HCT116 (cell line): Measurements from ENCODE around the gene NEUROG1. TPM values are rescaled to one million over a fixed set of nuclear protein-coding genes. Genes with fewer than 3 reads are reported as not detected.

Source experiments
- ATAC-seq: fragments of 200-7000 bp; cut with Tn5 transposase; 2 replicates; pipeline ENCODE4 v1.9.1; 2020; ENCODE audit warnings: mild to moderate bottlenecking, moderate library complexity
- BruUV-seq: library from RNA; stranded (reverse); fragments of 400-500 nt; replicated peaks from 2 replicates; lab custom pipeline; 2021; lab: Mats Ljungman, UMichigan
- CTCF ChIA-PET: fragments of 300-600 bp; sonication (Branson Sonifier 250); formaldehyde crosslinking; loops from one replicate; lab custom pipeline; 2021; ENCODE audit warnings: antibody characterized with exemption; lab: Charles Lee
- POLR2A ChIA-PET: fragments of 300-600, 350-600 bp; sonication (Branson Sonifier 250); formaldehyde crosslinking; loops from one replicate; lab custom pipeline; 2021; ENCODE audit warnings: antibody characterized with exemption; lab: Charles Lee
- RAD21 ChIA-PET, 2 experiments: fragments of 300-600 bp; sonication (Branson Sonifier 250); formaldehyde crosslinking; loops; one replicate each; lab custom pipeline; 2023; ENCODE audit warnings: low total read pairs in 2 of 2; ENCODE audit not compliant: uncharacterized antibody in 2 of 2, unreplicated experiment in 2 of 2, low non-redundant PET in 1 of 2; lab: Charles Lee
- DNase-seq: peaks from one replicate; pipeline ENCODE4 v3.0.0-alpha.2; 2010; ENCODE audit warnings: low read depth, low spot score
- H2AFZ ChIP-seq: fragments of 200-600 bp; shearing (Covaris generic), sonication (generic); 2 replicates; pipeline ENCODE4 v1.6.1; 2017; ENCODE audit warnings: low read depth, mixed run types, mixed read lengths, antibody characterized with exemption, low read length; ENCODE audit not compliant: poor library complexity, severe bottlenecking
- H3K27ac ChIP-seq: 2 replicates; pipeline ENCODE4 v1.5.1; 2012; ENCODE audit warnings: low read depth, low read length
- H3K27me3 ChIP-seq: fragments of 200-600 bp; sonication (generic); 2 replicates; pipeline ENCODE4 v1.6.1; 2016; ENCODE audit warnings: mixed run types, low read length, mixed read lengths; ENCODE audit not compliant: insufficient read depth
- H3K36me3 ChIP-seq, 2 experiments: fragments of 200-500 bp in 1 of 2; fragments of 200-600 bp in 1 of 2; sonication (Bioruptor generic) in 1 of 2; sonication (generic) in 1 of 2; 2 replicates each; pipeline versions ENCODE4 v1.5.1 to v1.6.1; 2014 to 2016; ENCODE audit warnings: low read length in 2 of 2, inconsistent platforms in 1 of 2, mixed read lengths in 1 of 2, mixed run types in 1 of 2; ENCODE audit not compliant: insufficient read depth in 2 of 2, control insufficient read depth in 1 of 2
- H3K4me1 ChIP-seq, 2 experiments: fragments of 200-600 bp in 1 of 2; sonication (generic) in 1 of 2; 2 replicates each; pipeline versions ENCODE4 v1.5.1 to v1.6.1; 2012 to 2017; ENCODE audit warnings: low read length in 2 of 2, inconsistent platforms in 1 of 2, mild to moderate bottlenecking in 1 of 2, mixed read lengths in 1 of 2, mixed run types in 1 of 2, moderate library complexity in 1 of 2; ENCODE audit not compliant: insufficient read depth in 2 of 2, control insufficient read depth in 1 of 2
- H3K4me2 ChIP-seq: fragments of 200-600 bp; sonication (generic); 2 replicates; pipeline ENCODE4 v1.6.1; 2017; ENCODE audit warnings: mixed run types, low read length, mixed read lengths
- H3K4me3 ChIP-seq, 2 experiments: fragments of 200-600 bp in 1 of 2; sonication (generic) in 1 of 2; replicated peaks in 1 of 2; 2 replicates each; pipeline ENCODE4 v1.5.1; 2011 to 2016; ENCODE audit warnings: low read length in 2 of 2, control low read depth in 1 of 2, low read depth in 1 of 2, mild to moderate bottlenecking in 1 of 2, mixed read lengths in 1 of 2, mixed run types in 1 of 2
- H3K79me2 ChIP-seq: fragments of 200-600 bp; sonication (generic); 2 replicates; pipeline ENCODE4 v1.6.1; 2017; ENCODE audit warnings: mild to moderate bottlenecking, mixed run types, low read length, moderate library complexity, mixed read lengths; ENCODE audit not compliant: insufficient read depth
- H3K9ac ChIP-seq: fragments of 200-600 bp; sonication (generic); 2 replicates; pipeline ENCODE4 v1.6.1; 2016; ENCODE audit warnings: low read length, mixed read lengths
- H3K9me2 ChIP-seq: fragments of 200-600 bp; sonication (generic), shearing (Covaris generic); 2 replicates; pipeline ENCODE4 v1.6.1; 2017; ENCODE audit warnings: mixed run types, mild to moderate bottlenecking, moderate library complexity; ENCODE audit not compliant: insufficient read depth
- H3K9me3 ChIP-seq, 2 experiments: fragments of 200-500 bp in 1 of 2; fragments of 200-600 bp in 1 of 2; sonication (Bioruptor generic) in 1 of 2; sonication (generic) in 1 of 2; 2 replicates each; pipeline ENCODE4 v1.6.1; 2014 to 2017; ENCODE audit warnings: low read length in 2 of 2, mixed read lengths in 2 of 2, inconsistent platforms in 1 of 2, low read depth in 1 of 2, mild to moderate bottlenecking in 1 of 2, mixed run types in 1 of 2, moderate library complexity in 1 of 2; ENCODE audit not compliant: control insufficient read depth in 1 of 2, insufficient read depth in 1 of 2
- H4K20me1 ChIP-seq: fragments of 200-600 bp; sonication (generic), shearing (Covaris generic); 2 replicates; pipeline ENCODE4 v1.6.1; 2017; ENCODE audit warnings: mixed run types, mild to moderate bottlenecking, moderate library complexity; ENCODE audit not compliant: insufficient read depth
- ATF3 ChIP-seq: IDR thresholded peaks from 2 replicates; pipeline ENCODE4 v1.6.1; 2012
- CBX3 ChIP-seq: IDR thresholded peaks from 2 replicates; pipeline ENCODE4 v1.6.1; 2012; ENCODE audit warnings: low read depth
- EGR1 ChIP-seq: IDR thresholded peaks from 2 replicates; pipeline ENCODE4 v1.6.1; 2012; ENCODE audit warnings: low read depth
- ELF1 ChIP-seq: IDR thresholded peaks from 2 replicates; pipeline ENCODE4 v1.6.1; 2012; ENCODE audit warnings: low read depth, borderline replicate concordance
- EZH2 ChIP-seq: fragments of 200-600 bp; sonication (generic); IDR thresholded peaks from 2 replicates; pipeline ENCODE4 v1.6.1; 2017; ENCODE audit warnings: antibody characterized with exemption, mixed run types
- EZH2phosphoT487 ChIP-seq: fragments of 200-600 bp; IDR thresholded peaks from 2 replicates; pipeline ENCODE4 v1.6.1; 2018; ENCODE audit warnings: antibody characterized with exemption, borderline replicate concordance
- FOSL1 ChIP-seq: IDR thresholded peaks from 2 replicates; pipeline ENCODE4 v1.6.1; 2012; ENCODE audit warnings: low read depth
- JUND ChIP-seq: IDR thresholded peaks from 2 replicates; pipeline ENCODE4 v1.6.1; 2012
- MAX ChIP-seq: IDR thresholded peaks from 2 replicates; pipeline ENCODE4 v1.6.1; 2012
- POLR2A ChIP-seq: IDR thresholded peaks from 2 replicates; pipeline ENCODE4 v1.7.0; 2011; ENCODE audit warnings: borderline replicate concordance; ENCODE audit not compliant: insufficient read depth, insufficient read length; ENCODE audit errors: extremely low read depth
- POLR2AphosphoS5 ChIP-seq: IDR thresholded peaks from 2 replicates; pipeline ENCODE4 v1.6.1; 2011; ENCODE audit warnings: mild to moderate bottlenecking, low read depth, low read length, moderate library complexity
- REST ChIP-seq: IDR thresholded peaks from 2 replicates; pipeline ENCODE4 v1.6.1; 2012; ENCODE audit warnings: low read depth
- SIN3A ChIP-seq: IDR thresholded peaks from 2 replicates; pipeline ENCODE4 v1.6.1; 2012; ENCODE audit warnings: low read depth
- SRF ChIP-seq: IDR thresholded peaks from 2 replicates; pipeline ENCODE4 v1.6.1; 2012; ENCODE audit warnings: low read depth
- TCF7L2 ChIP-seq: IDR thresholded peaks from 2 replicates; pipeline ENCODE4 v1.7.0; 2011; ENCODE audit warnings: borderline replicate concordance, inconsistent platforms; ENCODE audit not compliant: insufficient read depth, insufficient read length; ENCODE audit errors: extremely low read depth
- YY1 ChIP-seq: IDR thresholded peaks from 2 replicates; pipeline ENCODE4 v1.6.1; 2011; ENCODE audit warnings: low read length, low read depth, moderate library complexity, mild to moderate bottlenecking; ENCODE audit not compliant: insufficient replicate concordance; ENCODE audit errors: extremely low read depth
- ZNF274 ChIP-seq: fragments of 200-500 bp; sonication (Bioruptor generic); IDR thresholded peaks from 2 replicates; pipeline ENCODE4 v1.6.1; 2014; ENCODE audit warnings: mild to moderate bottlenecking, low read depth, low read length, inconsistent platforms
- intact Hi-C: fragments of 100-400 bp; cut with micrococcal nuclease; formaldehyde crosslinking; loops from 2 replicates; pipeline ENCODE4 v1.10.0; 2022
- total RNA-seq: library from RNA; stranded (reverse); gene quantifications from one replicate; pipeline ENCODE4 v1.2.1, GENCODE V29; 2021; ENCODE audit not compliant: unreplicated experiment

The NEUROG1 gene
- total RNA-seq, 1 experiment from 2014 or later = not detected

- H3K27me3 ChIP-seq = no peaks in the 10 kb centered on the region
- no peak overlapping the region for H3K27ac ChIP-seq
- H3K4me3 ChIP-seq = no peak overlapping the region
- ChIA-PET CTCF (no interaction called here), RAD21 (no interaction called here)
- H3K9me2 ChIP-seq = no peaks in the 10 kb centered on the region
- TF ChIP-seq EZH2phosphoT487 (no peak), MAX (no peak), SRF (no peak), POLR2AphosphoS5 (no peak), CBX3 (no peak), ELF1 (no peak), ZNF274 (no peak), ATF3 (no peak), EGR1 (no peak), JUND (no peak), SIN3A (no peak)
- TF ChIP-seq, all 23 proteins: peak for 0
- no peak for DNase-seq
- Histone ChIP-seq H3K9me3 (no peaks in the 10 kb centered on the region), H2AFZ (no peak overlapping the region), H3K36me3 (no peaks in the 10 kb centered on the region), H3K4me2 (no peak overlapping the region), H3K9ac (no peak overlapping the region), H3K4me1 (no peaks in the 10 kb centered on the region), H3K79me2 (no peaks in the 10 kb centered on the region), H4K20me1 (no peaks in the 10 kb centered on the region)
- BruUV-seq = no TSS peak
- POLR2A ChIA-PET = no interaction called here
- no peak for ATAC-seq
- intact Hi-C loops = no loop called here
Observed at GRCh38 chr5:135526924-135527323, 8.8 kb downstream of the NEUROG1 start.

GRCh38 chr5:135521964-135522363 lies 13.8 kb downstream of the NEUROG1 start:
- no TSS peak for BruUV-seq
- DNase-seq = no peak
- H2AFZ ChIP-seq = no peak overlapping the region
- H3K4me2 ChIP-seq = no peak overlapping the region
- H3K27me3 ChIP-seq = no peaks in the 10 kb centered on the region
- RAD21 ChIA-PET = no interaction called here
- intact Hi-C loops = no loop called here
- no peak overlapping the region for H3K27ac ChIP-seq
- no peaks in the 10 kb centered on the region for H3K36me3 ChIP-seq
- no peaks in the 10 kb centered on the region for H4K20me1 ChIP-seq
- no peaks in the 10 kb centered on the region for H3K79me2 ChIP-seq
- no peak overlapping the region for H3K4me3 ChIP-seq
- POLR2A ChIA-PET = no interaction called here
- no peak overlapping the region for H3K9ac ChIP-seq
- CTCF ChIA-PET = no interaction called here
- H3K4me1 ChIP-seq = no peaks in the 10 kb centered on the region
- no peaks in the 10 kb centered on the region for H3K9me3 ChIP-seq
- ATAC-seq = no peak
- no peaks in the 10 kb centered on the region for H3K9me2 ChIP-seq
- TF ChIP-seq FOSL1 (no peak), ZNF274 (no peak), REST (no peak), SIN3A (no peak), TCF7L2 (no peak), EGR1 (no peak), POLR2A (no peak), YY1 (no peak), MAX (no peak), POLR2AphosphoS5 (no peak), EZH2 (no peak), EZH2phosphoT487 (no peak), CBX3 (no peak)
